GM23338 (cell line): ENCODE measurements around the gene EML1. TPM values are rescaled to one million over a fixed set of nuclear protein-coding genes. Genes with fewer than 3 reads are reported as not detected.

Experiments used
- ATAC-seq: fragments of 200-7000 bp; cut with Tn5 transposase; 3 replicates; pipeline ENCODE4 v1.9.1; 2020
- DNase-seq: peaks from one replicate; pipeline ENCODE4 v3.0.0-alpha.2; 2015; ENCODE audit warnings: low spot score
- H2AFZ ChIP-seq: fragments of 200-600 bp; sonication (generic); 2 replicates; pipeline ENCODE4 v1.8.0; 2016; ENCODE audit warnings: antibody characterized with exemption, mild to moderate bottlenecking, moderate library complexity
- H3F3A ChIP-seq: fragments of 200-600 bp; sonication (generic); replicated peaks from 2 replicates; pipeline ENCODE4 v1.8.0; 2017; ENCODE audit warnings: antibody characterized with exemption, mixed run types, low read depth
- H3K27ac ChIP-seq: fragments of 200-600 bp; sonication (generic); 2 replicates; pipeline ENCODE4 v1.6.1; 2016; ENCODE audit warnings: low read depth
- H3K27me3 ChIP-seq: fragments of 200-600 bp; sonication (generic); 2 replicates; pipeline ENCODE4 v1.8.0; 2016; ENCODE audit warnings: mild to moderate bottlenecking, mixed run types, moderate library complexity; ENCODE audit not compliant: insufficient read depth
- H3K36me3 ChIP-seq: fragments of 200-600 bp; sonication (generic); 2 replicates; pipeline ENCODE4 v1.8.0; 2016; ENCODE audit warnings: mild to moderate bottlenecking; ENCODE audit not compliant: insufficient read depth
- H3K4me1 ChIP-seq: fragments of 200-600 bp; sonication (generic); 2 replicates; pipeline ENCODE4 v1.8.0; 2016; ENCODE audit warnings: mild to moderate bottlenecking, moderate library complexity; ENCODE audit not compliant: insufficient read depth
- H3K4me2 ChIP-seq: fragments of 200-600 bp; sonication (generic); 2 replicates; pipeline ENCODE4 v1.7.1; 2017; ENCODE audit warnings: mixed run types
- H3K4me3 ChIP-seq: fragments of 200-600 bp; sonication (generic); 2 replicates; pipeline ENCODE4 v1.6.1; 2016; ENCODE audit warnings: mixed run types
- H3K79me2 ChIP-seq: fragments of 200-600 bp; sonication (generic); replicated peaks from 2 replicates; pipeline ENCODE4 v1.8.0; 2017; ENCODE audit warnings: mild to moderate bottlenecking; ENCODE audit not compliant: insufficient read depth
- H3K9me2 ChIP-seq: fragments of 200-600 bp; sonication (generic); 2 replicates; pipeline ENCODE4 v1.8.0; 2017; ENCODE audit not compliant: insufficient read depth
- H4K20me1 ChIP-seq: fragments of 200-600 bp; sonication (generic); replicated peaks from 2 replicates; pipeline ENCODE4 v1.8.0; 2017; ENCODE audit warnings: mild to moderate bottlenecking; ENCODE audit not compliant: insufficient read depth
- H3K27ac Mint-ChIP-seq: 2 replicates; pipeline ENCODE4 v1.8.0; 2020; ENCODE audit warnings: inconsistent platforms, mild to moderate bottlenecking, moderate library complexity, mixed read lengths
- H3K27me3 Mint-ChIP-seq: 3 replicates; pipeline ENCODE4 v1.8.0; 2022; ENCODE audit warnings: low read depth, mild to moderate bottlenecking, moderate library complexity, mixed read lengths, inconsistent platforms; ENCODE audit not compliant: insufficient read depth, poor library complexity
- H3K36me3 Mint-ChIP-seq: 3 replicates; pipeline ENCODE4 v1.8.0; 2021; ENCODE audit warnings: low read depth, mild to moderate bottlenecking, inconsistent platforms, moderate library complexity, mixed read lengths
- H3K4me1 Mint-ChIP-seq: 3 replicates; pipeline ENCODE4 v1.8.0; 2020; ENCODE audit warnings: mild to moderate bottlenecking, inconsistent platforms, mixed read lengths
- H3K4me3 Mint-ChIP-seq: 3 replicates; pipeline ENCODE4 v1.8.0; 2021; ENCODE audit warnings: moderate library complexity, mild to moderate bottlenecking, inconsistent platforms, mixed read lengths
- H3K9me3 Mint-ChIP-seq: 3 replicates; pipeline ENCODE4 v1.8.0; 2020; ENCODE audit warnings: moderate library complexity, mild to moderate bottlenecking, inconsistent platforms, mixed read lengths
- CREB1 ChIP-seq: fragments of 250-450 bp; sonication (Bioruptor Pico); IDR thresholded peaks from 2 replicates; pipeline ENCODE4 v1.5.0; 2020; ENCODE audit warnings: low read depth, mild to moderate bottlenecking, moderate library complexity
- EZH2 ChIP-seq: fragments of 200-600 bp; sonication (generic); IDR thresholded peaks from one replicate; pipeline ENCODE4 v1.8.0; 2017; ENCODE audit warnings: antibody characterized with exemption, mild to moderate bottlenecking, low read depth; ENCODE audit not compliant: unreplicated experiment
- EZH2phosphoT487 ChIP-seq: fragments of 200-600 bp; sonication (generic); IDR thresholded peaks from one replicate; pipeline ENCODE4 v1.8.1; 2018; ENCODE audit warnings: antibody characterized with exemption; ENCODE audit not compliant: unreplicated experiment
- JUNB ChIP-seq: IDR thresholded peaks from one replicate; pipeline ENCODE4 v1.6.1; 2016; ENCODE audit warnings: antibody characterized with exemption; ENCODE audit not compliant: unreplicated experiment
- NANOG ChIP-seq: IDR thresholded peaks from 2 replicates; pipeline ENCODE4 v1.6.1; 2016; ENCODE audit warnings: antibody characterized with exemption, borderline replicate concordance
- POLR2AphosphoS5 ChIP-seq: IDR thresholded peaks from 2 replicates; pipeline ENCODE4 v1.6.1; 2016; ENCODE audit warnings: antibody characterized with exemption, low read depth
- REST ChIP-seq: IDR thresholded peaks from one replicate; pipeline ENCODE4 v1.6.1; 2018; ENCODE audit warnings: antibody characterized with exemption; ENCODE audit not compliant: unreplicated experiment
- STAT1 ChIP-seq: IDR thresholded peaks from one replicate; pipeline ENCODE4 v1.6.1; 2016; ENCODE audit warnings: antibody characterized with exemption; ENCODE audit not compliant: unreplicated experiment
- ZNF114 ChIP-seq: fragments of 250-450 bp; sonication (Bioruptor Pico); IDR thresholded peaks from 2 replicates; pipeline ENCODE4 v1.5.0; 2020; ENCODE audit warnings: mild to moderate bottlenecking, moderate library complexity
- ZNF331 ChIP-seq: fragments of 250-450 bp; sonication (Bioruptor Pico); IDR thresholded peaks from 2 replicates; pipeline ENCODE4 v1.5.0; 2020; ENCODE audit warnings: low read depth, mild to moderate bottlenecking, moderate library complexity
- ZNF462 ChIP-seq: fragments of 250-450 bp; sonication (Bioruptor Pico); IDR thresholded peaks from 2 replicates; pipeline ENCODE4 v1.5.0; 2020; ENCODE audit warnings: mild to moderate bottlenecking, moderate library complexity
- polyA plus RNA-seq: library from polyadenylated mRNA; unstranded; fragments of >200 nt; fragmentation: Nextera tagmentation; extraction: Ambion mirVana; gene quantifications from 2 replicates; pipeline ENCODE4 v1.2.1, GENCODE V29; 2016
- total RNA-seq: library from RNA; depleted of rRNA; stranded (reverse); fragments of >200 nt; shearing (Covaris generic); gene quantifications from 2 replicates; pipeline ENCODE4 v1.2.3, GENCODE V29; 2014
- TF ChIP-seq, protein P1 (sequence below): IDR thresholded peaks from 2 replicates; pipeline ENCODE4 v1.6.1; 2016; ENCODE audit warnings: antibody characterized with exemption
- TF ChIP-seq, protein P2 (sequence below), 2 experiments: fragments of 200-600 bp in 1 of 2; sonication (generic) in 1 of 2; conservative IDR thresholded peaks; 2 replicates each; pipeline versions ENCODE4 v1.5.1 to v1.6.1; 2016 to 2017; ENCODE audit warnings: antibody characterized with exemption in 2 of 2, low read depth in 2 of 2, mild to moderate bottlenecking in 2 of 2, moderate library complexity in 1 of 2

The EML1 gene
- total and polyA plus RNA-seq, 2 experiments from 2014 or later = 7.0 to 18.1 TPM

DNA sequence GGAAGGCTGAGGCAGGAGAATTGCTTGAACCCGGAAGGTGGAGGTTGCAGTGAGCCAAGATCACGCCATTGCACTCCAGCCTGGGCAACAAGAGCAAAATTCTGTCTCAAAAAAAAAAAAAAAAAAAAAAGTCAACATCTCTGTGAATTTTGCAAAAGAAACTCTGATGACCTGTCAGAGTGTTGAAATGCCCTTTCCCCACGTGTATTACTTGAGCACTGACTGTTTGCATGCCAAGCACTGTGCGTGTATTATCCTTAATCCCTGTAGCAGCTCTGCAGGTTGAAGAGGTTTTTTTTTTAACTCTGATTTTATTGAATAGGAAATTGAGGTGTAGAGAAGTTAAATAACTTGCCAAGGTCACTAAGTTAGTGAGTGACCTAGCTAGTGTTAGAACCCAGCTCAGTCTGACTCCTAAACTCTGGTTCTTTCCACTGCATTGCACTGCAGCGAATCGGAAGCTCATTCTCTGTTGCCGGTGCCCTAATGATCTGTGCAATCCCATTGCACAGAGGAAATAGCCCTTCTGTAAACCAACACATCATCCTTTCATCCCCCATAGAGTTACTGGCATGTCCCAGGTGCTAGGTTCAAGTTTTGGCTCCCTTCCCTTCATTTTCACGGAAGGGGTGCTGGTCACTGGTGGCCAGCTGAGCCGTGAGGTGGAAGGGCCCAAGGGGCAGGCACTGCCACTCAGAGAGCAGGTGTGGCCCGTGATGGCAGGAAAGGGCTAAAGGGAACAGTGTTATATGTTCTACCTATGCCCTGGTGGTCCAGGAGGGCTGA is 122.3 kb downstream of the EML1 start:
- TF ChIP-seq, protein P1, sequence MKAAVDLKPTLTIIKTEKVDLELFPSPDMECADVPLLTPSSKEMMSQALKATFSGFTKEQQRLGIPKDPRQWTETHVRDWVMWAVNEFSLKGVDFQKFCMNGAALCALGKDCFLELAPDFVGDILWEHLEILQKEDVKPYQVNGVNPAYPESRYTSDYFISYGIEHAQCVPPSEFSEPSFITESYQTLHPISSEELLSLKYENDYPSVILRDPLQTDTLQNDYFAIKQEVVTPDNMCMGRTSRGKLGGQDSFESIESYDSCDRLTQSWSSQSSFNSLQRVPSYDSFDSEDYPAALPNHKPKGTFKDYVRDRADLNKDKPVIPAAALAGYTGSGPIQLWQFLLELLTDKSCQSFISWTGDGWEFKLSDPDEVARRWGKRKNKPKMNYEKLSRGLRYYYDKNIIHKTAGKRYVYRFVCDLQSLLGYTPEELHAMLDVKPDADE = no peak
- TF ChIP-seq CREB1 (CRISPR knock-in tag) = no peak
- no peak for TF ChIP-seq ZNF331 (CRISPR knock-in tag)
- TF ChIP-seq ZNF462 = no peak
- TF ChIP-seq JUNB = no peak
- no peak for TF ChIP-seq REST
- TF ChIP-seq NANOG = no peak
- no peak for TF ChIP-seq STAT1
- no peak for TF ChIP-seq POLR2AphosphoS5
- TF ChIP-seq, protein P2, sequence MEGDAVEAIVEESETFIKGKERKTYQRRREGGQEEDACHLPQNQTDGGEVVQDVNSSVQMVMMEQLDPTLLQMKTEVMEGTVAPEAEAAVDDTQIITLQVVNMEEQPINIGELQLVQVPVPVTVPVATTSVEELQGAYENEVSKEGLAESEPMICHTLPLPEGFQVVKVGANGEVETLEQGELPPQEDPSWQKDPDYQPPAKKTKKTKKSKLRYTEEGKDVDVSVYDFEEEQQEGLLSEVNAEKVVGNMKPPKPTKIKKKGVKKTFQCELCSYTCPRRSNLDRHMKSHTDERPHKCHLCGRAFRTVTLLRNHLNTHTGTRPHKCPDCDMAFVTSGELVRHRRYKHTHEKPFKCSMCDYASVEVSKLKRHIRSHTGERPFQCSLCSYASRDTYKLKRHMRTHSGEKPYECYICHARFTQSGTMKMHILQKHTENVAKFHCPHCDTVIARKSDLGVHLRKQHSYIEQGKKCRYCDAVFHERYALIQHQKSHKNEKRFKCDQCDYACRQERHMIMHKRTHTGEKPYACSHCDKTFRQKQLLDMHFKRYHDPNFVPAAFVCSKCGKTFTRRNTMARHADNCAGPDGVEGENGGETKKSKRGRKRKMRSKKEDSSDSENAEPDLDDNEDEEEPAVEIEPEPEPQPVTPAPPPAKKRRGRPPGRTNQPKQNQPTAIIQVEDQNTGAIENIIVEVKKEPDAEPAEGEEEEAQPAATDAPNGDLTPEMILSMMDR (conservative IDR thresholded peaks at IDR 0.05; ENCODE audit: low read depth in 2 of 2) = no peak
- no peak for TF ChIP-seq EZH2phosphoT487
- TF ChIP-seq ZNF114 = no peak
- no peak for TF ChIP-seq EZH2
- H3K36me3 Mint-ChIP-seq = no peaks in the 10 kb centered on the region
- H3F3A ChIP-seq = no peaks in the 10 kb centered on the region
- no peak overlapping the region for H3K27ac ChIP-seq
- H3K27me3 Mint-ChIP-seq = peaks cover 6% of the 10 kb centered on the region
- H3K4me1 Mint-ChIP-seq = peaks cover 7% of the 10 kb centered on the region
- H3K36me3 ChIP-seq = no peaks in the 10 kb centered on the region
- ATAC-seq = no peak
- no peak overlapping the region for H3K4me3 ChIP-seq
- no peak overlapping the region for H3K4me3 Mint-ChIP-seq
- no peaks in the 10 kb centered on the region for H4K20me1 ChIP-seq
- no peaks in the 10 kb centered on the region for H3K27me3 ChIP-seq
- no peak overlapping the region for H3K4me2 ChIP-seq
- DNase-seq = no peak
- no peak overlapping the region for H2AFZ ChIP-seq
- no peaks in the 10 kb centered on the region for H3K9me2 ChIP-seq
- H3K4me1 ChIP-seq = no peaks in the 10 kb centered on the region
- no peaks in the 10 kb centered on the region; the same call in 2 of the 3 replicates for H3K9me3 Mint-ChIP-seq
- H3K79me2 ChIP-seq = no peaks in the 10 kb centered on the region
- no peak overlapping the region for H3K27ac Mint-ChIP-seq
